Subcutaneous adipose tissue (tissue), 4 donors: ENCODE data around the gene SETD1A. TPM values are rescaled to one million over a fixed set of nuclear protein-coding genes. Genes with fewer than 3 reads are reported as not detected.

Source experiments
- CTCF ChIP-seq: fragments of 450-650 bp; IDR thresholded peaks from one replicate; pipeline ENCODE4 v1.5.1; 2016; ENCODE audit warnings: low read depth, mild to moderate bottlenecking, control low read depth, antibody characterized with exemption, moderate library complexity
- total RNA-seq, 4 donors: library from RNA; depleted of rRNA; stranded (reverse); fragments of >200 nt; gene quantifications; one replicate each; pipeline ENCODE4 v1.1.0, GENCODE V29; 2016

SETD1A gene
- total RNA-seq, 4 donors from 2014 or later, result 3.9 to 10.5 (median 5.3) TPM

GRCh38 chr16:30925632-30925987 is 31.9 kb upstream of the SETD1A start:
- TF ChIP-seq CTCF, result no peak

GRCh38 chr16:30925995-30926811 is 31.4 kb upstream of the SETD1A start:
- no peak for TF ChIP-seq CTCF

- no peak for TF ChIP-seq CTCF
These were observed 30.4 kb upstream of the SETD1A start for GRCh38 chr16:30926937-30927788.

GRCh38 chr16:30927789-30928378 is 29.7 kb upstream of the SETD1A start:
- no peak for TF ChIP-seq CTCF

- TF ChIP-seq CTCF, result no peak
These were observed 29.2 kb upstream of the SETD1A start for GRCh38 chr16:30928390-30928789.

- no peak for TF ChIP-seq CTCF
These were observed 28.4 kb upstream of the SETD1A start for GRCh38 chr16:30929167-30929566.

GRCh38 chr16:30930160-30930571 is 27.4 kb upstream of the SETD1A start:
- no peak for TF ChIP-seq CTCF
